Activated CD4-positive, CD25-positive, alpha-beta regulatory T cell (primary cell): Measurements from ENCODE around the gene CHCHD10.

Experiments
- DNase-seq, 4 experiments: peaks; one replicate each; lab custom pipeline; 2025; lab: John Stamatoyannopoulos, UW

Gene CHCHD10

DNA sequence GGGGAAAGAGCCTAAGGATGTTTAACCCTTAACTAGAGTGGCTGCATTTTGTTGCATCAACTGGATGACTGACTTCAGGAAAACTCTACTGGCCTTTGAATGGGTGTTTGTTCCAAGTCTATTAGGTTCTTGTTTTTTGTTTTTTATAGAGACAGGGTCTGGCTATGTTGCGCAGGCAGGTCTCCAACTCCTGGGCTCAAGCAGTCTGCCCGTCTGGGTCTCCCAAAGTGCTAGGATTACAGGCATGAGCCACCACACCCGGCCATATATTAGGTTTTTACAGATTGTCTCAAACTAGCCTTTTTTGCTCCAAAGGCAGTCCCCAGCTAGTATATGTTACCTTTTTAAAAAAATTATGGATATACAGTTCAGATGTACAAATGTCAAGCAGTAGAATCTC is 20.1 kb upstream of the CHCHD10 start:
- DNase-seq: no peak

GRCh38 chr22:23787600-23787896 is 19.8 kb upstream of the CHCHD10 start:
- DNase-seq: no peak

DNA sequence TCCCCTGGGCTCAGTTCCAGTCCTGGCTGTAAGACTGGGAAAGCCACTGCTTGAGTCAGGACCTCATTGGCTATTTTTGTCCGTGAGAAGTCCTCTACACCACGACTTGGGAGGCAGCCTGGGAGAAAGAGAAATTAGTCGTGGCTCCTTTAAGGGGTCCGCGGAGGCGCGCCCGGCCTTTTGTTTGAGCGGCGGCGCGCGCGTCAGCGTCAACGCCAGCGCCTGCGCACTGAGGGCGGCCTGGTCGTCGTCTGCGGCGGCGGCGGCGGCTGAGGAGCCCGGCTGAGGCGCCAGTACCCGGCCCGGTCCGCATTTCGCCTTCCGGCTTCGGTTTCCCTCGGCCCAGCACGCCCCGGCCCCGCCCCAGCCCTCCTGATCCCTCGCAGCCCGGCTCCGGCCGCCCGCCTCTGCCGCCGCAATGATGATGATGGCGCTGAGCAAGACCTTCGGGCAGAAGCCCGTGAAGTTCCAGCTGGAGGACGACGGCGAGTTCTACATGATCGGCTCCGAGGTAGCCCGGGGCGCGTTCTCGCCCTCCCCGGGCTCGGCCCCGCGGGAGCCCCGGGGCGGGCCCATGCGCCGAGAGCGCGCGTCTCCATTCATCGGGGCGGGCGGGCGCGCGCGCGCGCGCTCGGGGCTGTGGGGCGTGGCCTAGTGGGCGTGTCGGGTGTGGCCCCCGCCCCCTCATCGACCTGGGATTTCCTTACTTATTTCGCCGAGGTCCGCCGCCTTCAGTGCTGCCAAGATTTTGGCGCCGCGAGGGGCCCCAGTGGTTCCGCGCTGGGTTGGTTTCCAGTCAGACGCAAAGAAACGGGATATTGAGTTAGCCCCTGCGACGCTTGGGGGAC is 19.2 kb upstream of the CHCHD10 start, which contains the start of gene SMARCB1:
Gene SMARCB1 (plus strand): TSS at position 215 of the 848 bp plus-strand sequence. CDS start 204 bp downstream, at position 419.
- peak; percentile 78 to 82 (median 80) for DNase-seq

GRCh38 chr22:23786261-23786710 is 18.5 kb upstream of the CHCHD10 start:
- no peak for DNase-seq

DNA sequence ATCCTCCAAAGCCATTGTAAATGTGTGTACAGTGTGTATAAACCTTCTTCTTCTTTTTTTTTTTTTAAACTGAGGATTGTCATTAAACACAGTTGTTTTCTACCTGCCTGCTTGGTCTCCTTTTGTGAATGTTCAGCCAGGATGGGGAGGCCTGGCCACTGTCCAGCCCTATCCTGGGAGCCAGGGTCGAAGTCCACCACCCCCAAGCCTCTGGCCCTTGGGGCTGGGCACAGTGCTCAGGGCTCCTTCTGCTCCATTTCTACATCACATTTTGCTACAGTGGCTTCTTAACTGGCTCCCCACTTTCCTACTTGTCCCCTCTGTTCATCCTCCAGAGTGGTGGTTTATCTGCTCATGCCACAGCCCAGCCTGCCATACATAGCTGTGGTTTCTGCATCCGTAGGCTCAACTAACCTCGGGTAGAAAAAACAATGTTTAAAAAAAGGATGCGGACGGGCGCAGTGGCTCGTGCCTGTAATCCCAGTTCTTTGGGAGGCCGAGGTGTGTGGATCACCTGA is 16.5 kb upstream of the CHCHD10 start:
- DNase-seq: no peak

GRCh38 chr22:23783265-23784150 is 15.7 kb upstream of the CHCHD10 start:
- no peak for DNase-seq

GRCh38 chr22:23782703-23783102 is 14.9 kb upstream of the CHCHD10 start:
- no peak for DNase-seq

DNA sequence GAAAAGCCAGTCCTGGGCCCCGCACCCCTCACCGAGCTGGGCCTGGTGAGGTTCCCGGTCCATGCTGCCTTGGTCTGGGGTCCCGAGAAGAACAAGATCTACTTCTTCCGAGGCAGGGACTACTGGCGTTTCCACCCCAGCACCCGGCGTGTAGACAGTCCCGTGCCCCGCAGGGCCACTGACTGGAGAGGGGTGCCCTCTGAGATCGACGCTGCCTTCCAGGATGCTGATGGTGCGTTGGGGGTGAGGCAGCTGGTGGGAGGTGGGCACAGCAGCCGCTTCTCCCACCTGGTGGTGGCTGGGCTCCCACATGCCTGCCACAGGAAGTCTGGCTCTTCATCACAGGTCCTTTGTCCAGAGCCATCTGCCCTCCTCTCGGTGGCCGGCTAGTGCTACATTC is 14.5 kb upstream of the CHCHD10 start:
- no peak for DNase-seq

- DNase-seq: no peak
Observed at GRCh38 chr22:23781511-23782183, 13.9 kb upstream of the CHCHD10 start.

GRCh38 chr22:23781065-23781464 is 13.3 kb upstream of the CHCHD10 start:
- DNase-seq: no peak

DNA sequence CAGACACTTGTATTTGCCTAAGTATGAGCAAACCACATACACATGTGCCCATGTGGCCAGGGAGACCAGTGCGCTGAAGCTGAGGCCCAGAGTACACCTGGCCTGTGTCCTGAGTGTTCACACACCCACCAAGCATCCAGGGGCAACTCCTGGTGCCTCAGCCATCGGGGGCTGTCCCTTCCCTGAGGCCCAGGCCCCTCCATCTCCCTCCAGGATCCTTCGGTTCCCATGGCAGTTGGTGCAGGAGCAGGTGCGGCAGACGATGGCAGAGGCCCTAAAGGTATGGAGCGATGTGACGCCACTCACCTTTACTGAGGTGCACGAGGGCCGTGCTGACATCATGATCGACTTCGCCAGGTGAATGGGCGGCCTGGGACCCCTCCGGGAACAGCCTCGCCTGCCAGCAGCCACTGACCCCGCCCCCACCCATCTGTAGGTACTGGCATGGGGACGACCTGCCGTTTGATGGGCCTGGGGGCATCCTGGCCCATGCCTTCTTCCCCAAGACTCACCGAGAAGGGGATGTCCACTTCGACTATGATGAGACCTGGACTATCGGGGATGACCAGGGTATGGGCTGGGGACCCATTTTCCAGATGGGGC is 12.5 kb upstream of the CHCHD10 start:
- no peak for DNase-seq

DNA sequence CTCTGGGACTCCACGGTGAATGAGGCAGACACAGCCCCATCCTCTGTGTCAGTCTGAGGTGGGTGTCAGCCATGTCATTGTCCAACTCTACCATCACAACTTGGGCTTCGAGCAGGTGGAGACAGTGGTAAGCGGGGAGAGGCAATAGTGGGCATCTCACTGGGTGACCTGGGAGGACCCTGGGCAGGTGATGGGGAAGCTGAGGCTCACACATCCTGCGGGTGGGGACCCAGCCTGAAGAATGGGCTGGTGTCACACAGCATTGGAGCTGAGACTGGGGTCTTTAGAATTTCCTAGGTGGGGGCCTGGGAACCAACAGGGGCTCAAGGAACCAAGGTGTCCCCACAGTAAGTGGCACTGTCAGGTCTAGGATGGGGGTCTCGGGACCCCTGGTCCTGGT is 12.0 kb upstream of the CHCHD10 start:
- no peak for DNase-seq

GRCh38 chr22:23779083-23779482 is 11.3 kb upstream of the CHCHD10 start:
- no peak for DNase-seq

- DNase-seq: no peak
Observed at GRCh38 chr22:23778577-23778900, 10.8 kb upstream of the CHCHD10 start.

DNA sequence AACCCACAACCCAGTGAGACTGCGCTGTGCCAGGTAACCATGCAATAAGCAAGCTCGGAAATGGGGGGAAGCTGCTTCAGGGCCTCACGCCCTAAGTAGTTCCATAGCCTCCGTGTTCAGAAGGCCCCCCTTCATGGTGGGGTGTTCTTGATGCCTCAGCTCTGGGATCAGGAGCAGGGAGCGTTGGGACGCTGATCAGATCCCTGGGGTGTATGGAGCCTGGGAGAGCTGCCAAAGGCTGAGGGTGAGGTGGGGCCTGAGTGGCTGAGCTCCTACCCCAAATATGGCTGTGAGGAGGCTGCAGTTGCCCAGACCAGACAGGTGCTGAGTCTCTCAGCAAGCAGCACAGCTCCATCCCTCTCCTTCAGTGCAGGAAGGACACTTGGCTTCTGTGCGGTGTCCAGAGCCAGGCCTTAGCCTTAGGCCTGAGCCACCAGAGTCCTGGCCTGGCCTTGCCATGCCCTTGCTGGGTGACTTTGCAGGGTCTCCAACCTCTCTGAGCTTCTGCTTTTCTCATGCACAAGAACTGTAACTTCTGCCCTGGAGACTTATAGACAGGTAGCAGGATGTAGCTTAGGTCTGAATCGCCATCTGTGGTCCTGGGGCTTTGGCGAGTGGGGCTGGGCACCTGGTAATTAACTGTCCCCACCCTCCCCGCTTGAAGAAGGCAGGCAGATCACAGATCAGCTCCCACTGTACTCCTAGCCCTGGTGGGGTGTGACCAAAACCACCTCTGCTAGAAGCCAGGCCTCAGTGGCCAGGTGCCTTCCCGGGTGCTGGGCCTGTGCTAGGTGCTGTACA is 10.2 kb upstream of the CHCHD10 start:
- no peak for DNase-seq

DNA sequence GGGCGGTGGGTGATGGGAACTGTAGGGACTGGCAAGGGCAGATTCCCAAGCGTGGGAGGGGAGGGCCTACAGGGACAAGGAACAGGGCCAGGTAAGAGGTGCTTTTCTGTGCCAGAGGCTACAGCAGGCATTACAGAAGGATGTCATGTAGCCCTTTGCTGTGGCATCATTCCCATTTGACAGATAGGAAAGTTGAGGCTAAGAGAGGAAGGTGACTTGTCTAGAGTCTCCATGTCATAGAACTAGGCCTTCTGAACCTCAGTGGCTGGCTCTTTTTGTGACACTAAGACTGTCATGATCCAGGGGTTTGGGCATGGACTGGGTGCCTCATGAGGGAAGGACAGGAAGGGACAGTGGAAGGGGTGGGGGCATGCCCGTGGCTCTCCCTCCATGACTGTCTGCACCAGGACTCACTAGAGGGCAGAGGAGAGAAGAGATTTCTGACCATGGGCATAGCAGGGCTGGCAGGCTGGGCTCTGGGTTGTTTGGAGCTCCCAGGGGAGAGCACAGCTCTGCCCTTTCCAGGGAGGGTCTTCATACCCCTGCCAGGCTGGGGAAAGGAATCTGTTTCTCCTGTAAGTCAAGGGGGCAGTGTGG is 8.1 kb upstream of the CHCHD10 start:
- no peak for DNase-seq

DNA sequence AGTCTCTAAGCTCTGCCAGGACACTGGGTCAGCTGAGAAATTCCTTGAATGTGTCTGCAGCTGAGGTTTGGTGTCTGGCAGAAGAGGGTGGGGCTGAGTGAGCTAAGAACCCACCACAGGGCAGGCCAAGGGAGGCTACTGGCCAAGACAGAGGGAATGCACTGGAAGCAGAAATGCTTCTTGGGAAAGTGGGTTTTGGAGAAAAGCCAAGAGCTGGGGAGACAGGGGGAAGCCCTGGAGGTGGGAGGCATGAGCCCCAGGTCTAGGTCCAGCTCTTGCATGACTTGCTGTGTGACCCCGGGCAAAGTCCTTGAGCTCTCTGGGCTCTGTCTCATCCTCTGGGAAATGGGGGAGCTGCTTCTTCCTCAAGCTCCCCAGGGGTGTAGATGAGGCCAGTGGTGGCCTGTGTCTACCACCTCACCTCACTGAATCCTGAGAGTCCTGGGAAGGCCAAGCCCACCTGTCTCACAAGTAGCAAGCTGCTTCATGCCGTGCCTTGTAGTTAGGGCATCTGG is 7.2 kb upstream of the CHCHD10 start:
- no peak for DNase-seq

GRCh38 chr22:23774114-23774921 is 6.5 kb upstream of the CHCHD10 start:
- DNase-seq: no peak

GRCh38 chr22:23773483-23774113 is 5.8 kb upstream of the CHCHD10 start:
- DNase-seq: no peak
